Measurements from ENCODE around the gene FAR2.
"Not testable (repeated sequence)": the region's sequence is repeated elsewhere in the genome, so short reads cannot be mapped to it uniquely, and the experiment has no call there.

FAR2 gene

GRCh38 chr12:29155079-29155478 is 6.0 kb downstream of the FAR2 start:
- DNase-seq: no peak

- DNase-seq: no peak
Observed at GRCh38 chr12:29157486-29157946, 8.4 kb downstream of the FAR2 start.

DNA sequence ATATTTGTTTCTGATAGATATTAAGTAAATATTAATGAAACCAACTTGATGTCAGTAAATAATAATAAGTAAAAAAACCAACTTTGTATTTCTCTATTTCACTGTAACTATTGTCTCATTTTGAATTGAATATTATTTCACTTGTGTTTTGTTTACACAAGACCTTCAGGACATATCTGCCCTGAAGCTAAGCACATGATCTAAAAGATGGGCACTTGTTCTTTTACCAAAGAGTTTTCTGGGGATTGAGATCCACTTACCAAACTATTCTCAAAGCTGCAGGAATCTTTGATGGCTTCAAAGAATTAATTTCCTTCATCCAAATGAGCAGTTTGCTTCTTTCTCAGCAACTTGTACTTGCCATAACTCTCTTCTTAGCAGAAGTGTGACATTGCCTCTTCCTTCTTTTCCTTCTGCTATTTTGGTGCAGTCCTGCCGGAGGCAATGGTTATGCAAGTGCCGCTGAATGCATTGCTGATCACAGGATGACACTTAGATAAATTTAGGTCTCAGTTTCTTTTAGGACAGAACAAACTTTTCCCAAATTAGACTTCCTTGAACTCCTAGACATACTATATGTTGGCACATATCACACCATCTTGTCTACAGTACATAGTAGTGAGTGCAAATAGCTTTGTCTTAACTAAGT is 9.2 kb downstream of the FAR2 start:
- no peak for DNase-seq

GRCh38 chr12:29159661-29160060 is 10.6 kb downstream of the FAR2 start:
- no peak for DNase-seq

DNA sequence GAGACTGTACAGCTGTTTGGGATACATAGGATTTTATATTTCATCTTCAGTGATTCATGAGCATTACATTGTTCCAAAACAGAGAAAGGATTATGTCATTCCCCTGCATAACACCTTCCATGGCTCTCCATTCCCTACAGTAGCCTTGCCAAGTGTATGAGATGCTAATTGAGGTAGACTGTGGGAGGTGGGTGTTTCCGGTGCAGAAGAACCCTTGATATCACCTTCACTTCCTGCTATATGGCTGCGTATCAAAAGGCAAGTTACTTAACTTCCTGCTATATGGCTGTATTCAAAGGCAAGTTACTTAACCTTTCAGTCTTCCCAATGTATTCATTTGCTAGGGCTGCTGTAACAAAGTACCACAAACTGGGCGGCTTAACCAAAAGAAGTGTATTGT is 11.2 kb downstream of the FAR2 start:
- no peak for DNase-seq

DNA sequence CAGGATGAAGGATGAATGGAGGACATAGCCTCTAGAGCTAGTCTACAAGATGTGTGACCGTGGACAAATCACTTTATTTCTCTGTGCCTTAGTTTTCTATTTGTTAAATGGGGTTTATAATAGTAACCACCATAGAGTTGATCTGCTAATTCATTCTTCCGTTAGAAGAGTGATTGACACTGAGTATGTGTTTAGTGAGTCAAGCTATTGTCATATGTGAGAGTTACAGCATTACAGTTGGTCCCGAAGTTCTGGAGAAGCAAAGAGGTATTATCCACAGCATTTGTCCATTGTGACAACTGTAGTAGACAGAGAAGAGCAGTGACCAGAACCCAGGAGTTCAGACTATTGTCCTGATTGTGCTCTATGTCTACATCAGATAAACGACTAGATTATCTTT is 14.1 kb downstream of the FAR2 start:
- no peak for DNase-seq

DNA sequence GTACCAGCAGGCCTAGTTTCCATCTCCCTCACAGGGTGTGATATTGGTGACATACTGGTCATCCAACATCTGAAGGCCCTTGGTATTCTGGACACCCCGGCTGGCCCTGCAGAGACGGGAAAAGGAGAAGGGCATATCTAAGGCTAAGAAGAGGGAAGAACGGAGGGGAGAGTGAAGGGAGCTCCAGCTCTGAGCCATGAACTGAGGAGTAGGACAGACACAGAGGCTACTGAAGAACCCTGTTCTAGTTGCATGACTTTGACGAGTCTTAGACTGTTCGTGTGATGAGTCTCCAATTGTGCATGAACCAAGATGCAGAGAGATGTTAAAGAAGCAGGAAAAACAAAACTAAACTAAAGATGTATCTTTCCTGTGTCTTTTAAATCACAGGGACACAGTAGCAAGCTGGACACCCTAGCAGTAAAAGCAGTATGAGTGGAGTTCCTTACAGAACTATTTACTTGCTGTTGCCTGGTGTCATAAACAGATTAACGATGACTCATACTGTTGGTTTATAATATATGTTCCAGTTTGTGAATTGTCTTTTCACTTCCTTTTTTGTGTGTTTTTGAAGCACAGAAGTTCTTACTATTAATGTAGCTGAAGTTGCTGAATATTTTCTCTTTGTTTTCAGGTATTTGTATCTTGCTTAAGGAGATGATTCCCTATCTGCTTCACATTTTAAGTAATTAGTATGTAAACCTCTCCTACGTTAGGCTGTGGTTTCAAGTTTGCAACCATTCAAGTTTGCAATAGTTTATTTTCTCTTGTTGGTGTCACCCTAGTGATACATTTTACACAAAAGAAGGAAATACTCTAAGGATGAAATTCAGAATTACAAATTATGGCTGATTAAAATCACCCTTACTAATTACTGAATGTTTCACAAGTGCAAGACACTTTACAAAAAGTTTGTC is 15.7 kb downstream of the FAR2 start:
- no peak for DNase-seq

DNA sequence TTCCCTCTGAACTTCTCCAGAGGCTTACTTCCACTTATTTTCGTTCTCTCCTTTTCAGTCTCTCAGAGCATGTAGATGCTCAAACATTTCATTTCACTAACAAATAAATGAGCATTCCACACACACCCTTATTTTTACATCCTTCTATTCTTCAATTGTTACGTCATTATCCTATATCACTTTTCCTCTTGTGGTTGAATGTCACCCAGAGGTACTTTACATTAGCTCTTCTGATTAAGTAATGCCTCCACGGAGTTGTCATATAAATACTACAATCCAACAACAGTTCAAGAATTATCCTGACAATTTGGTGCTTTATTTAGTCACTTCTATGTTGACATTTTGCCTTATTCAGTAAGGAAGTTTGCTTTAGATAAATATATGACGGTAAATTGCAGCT is 18.4 kb downstream of the FAR2 start:
- DNase-seq: no peak

GRCh38 chr12:29167988-29168387 is 18.9 kb downstream of the FAR2 start:
- DNase-seq: no peak

DNA sequence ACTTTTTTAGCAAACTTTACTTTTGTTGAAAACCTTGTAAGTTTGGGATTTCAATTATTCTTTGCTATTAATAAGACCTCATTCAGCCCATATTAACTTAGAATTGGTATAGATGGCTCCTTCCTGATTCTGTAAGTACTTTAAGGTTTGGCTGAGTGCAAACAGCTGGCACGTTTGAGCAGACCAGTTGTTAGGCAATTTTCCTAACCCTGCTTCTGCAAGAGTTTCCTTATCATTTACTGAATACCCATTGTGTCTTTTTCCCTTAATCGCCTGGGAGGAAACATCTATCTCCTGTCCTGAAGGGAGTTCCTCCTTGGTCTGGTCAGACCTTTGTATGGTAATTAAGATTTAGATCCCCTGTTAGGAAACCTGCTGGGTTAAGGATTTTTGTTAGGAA is 20.9 kb downstream of the FAR2 start:
- not testable (repeated sequence) for DNase-seq

GRCh38 chr12:29170478-29171084 is 21.5 kb downstream of the FAR2 start:
- DNase-seq: not testable (repeated sequence)

GRCh38 chr12:29171421-29172258 is 22.6 kb downstream of the FAR2 start:
- no peak for DNase-seq

- no peak for DNase-seq
Observed at GRCh38 chr12:29176941-29177340, 27.9 kb downstream of the FAR2 start.

DNA sequence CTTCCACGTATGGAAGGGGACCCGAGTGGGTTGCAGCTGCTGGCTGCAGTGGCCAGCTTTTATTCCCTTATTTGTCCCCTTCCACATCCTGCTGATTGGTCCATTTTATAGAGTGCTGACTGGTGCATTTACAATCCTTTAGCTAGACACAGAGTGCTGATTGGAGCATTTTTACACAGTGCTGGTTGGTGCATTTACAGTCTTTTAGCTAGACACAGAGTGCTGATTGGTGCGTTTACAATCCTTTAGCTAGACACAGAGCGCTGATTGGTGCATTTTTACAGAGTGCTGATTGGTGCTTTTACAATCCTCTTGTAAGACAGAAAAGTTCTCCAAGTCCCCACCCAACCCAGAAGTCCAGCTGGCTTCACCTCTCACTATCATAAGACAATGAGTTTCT is 33.2 kb downstream of the FAR2 start:
- DNase-seq: not testable (repeated sequence)

GRCh38 chr12:29187756-29188155 is 38.7 kb downstream of the FAR2 start:
- DNase-seq: no peak

- no peak for DNase-seq
Observed at GRCh38 chr12:29191267-29191850, 42.3 kb downstream of the FAR2 start.

DNA sequence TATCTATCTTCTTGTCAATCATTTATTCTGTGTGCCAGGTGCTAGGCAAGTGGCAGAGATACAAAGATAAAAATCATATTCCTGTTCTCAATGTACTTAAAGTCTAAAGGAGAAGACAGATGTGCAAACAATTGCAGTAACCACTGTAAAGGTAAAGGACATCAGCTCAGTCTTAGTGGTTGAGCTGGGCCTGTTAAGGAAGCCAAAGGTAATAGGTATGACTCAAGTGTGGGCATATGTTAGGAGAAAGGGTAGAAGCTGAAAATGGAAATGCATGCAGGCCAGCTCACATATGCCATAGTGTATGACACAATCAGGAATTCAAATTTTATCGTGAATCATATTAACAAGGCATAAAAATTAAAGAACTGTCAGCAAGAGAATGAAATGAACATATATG is 49.8 kb downstream of the FAR2 start:
- DNase-seq: no peak

GRCh38 chr12:29200586-29200985 is 51.5 kb downstream of the FAR2 start:
- DNase-seq: no peak

- DNase-seq: no peak
Observed at GRCh38 chr12:29201296-29201695, 52.2 kb downstream of the FAR2 start.

GRCh38 chr12:29201746-29202145 is 52.7 kb downstream of the FAR2 start:
- no peak for DNase-seq

GRCh38 chr12:29204521-29204920 is 55.4 kb downstream of the FAR2 start:
- no peak for DNase-seq

- no peak for DNase-seq
Observed at GRCh38 chr12:29207120-29207519, 58.0 kb downstream of the FAR2 start.

Measured in effector CD4-positive, alpha-beta T cell (primary cell).